ENCODE results near the gene DRAM1. TPM values are rescaled to one million over a fixed set of nuclear protein-coding genes. Genes with fewer than 3 reads are reported as not detected.
"Not testable (repeated sequence)": the region's sequence is repeated elsewhere in the genome, so short reads cannot be mapped to it uniquely, and the experiment has no call there.

The DRAM1 gene
- total RNA-seq, 4 donors from 2014 or later = 1.4 to 15.0 (median 6.0) TPM

DNA sequence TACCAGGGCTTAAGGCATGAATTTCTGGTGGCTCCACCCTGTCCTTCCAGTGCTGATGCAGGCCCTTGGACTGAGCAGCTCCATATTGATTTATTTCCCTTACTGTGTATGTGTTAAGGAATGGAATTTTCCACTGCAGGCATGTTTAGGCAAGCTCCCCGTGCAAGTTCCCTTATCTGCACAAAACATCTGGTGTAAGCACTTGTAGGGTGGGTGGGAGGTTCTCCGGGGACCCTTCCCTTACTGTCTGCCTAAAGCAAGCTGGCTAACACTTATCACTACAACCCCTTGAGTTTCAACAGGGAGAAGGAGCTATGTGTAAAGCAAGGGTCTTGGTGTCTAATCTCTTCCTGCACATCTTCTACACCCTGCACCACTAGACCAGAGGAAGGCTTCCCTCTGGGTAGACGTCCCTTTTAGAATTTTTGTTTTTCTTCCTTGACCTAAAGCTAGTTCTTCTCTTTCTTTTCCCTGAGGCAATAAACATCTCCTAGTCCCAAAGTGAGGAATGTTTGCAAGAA is 22.0 kb upstream of the DRAM1 start:
- Histone ChIP-seq H3K27ac (no peak overlapping the region), H3K4me1 (peaks cover 4 to 28% (median 4%) of the 10 kb centered on the region in 3 donors), H3K9me3 (no peaks in the 10 kb centered on the region), H3K36me3 (no peaks in the 10 kb centered on the region), H3K27me3 (no peaks in the 10 kb centered on the region), H3K4me3 (no peak overlapping the region)
- 11 to 38% methylated on average over 2 to 3 of the region's 3 CpGs for WGBS, 2 donors
- intact Hi-C loops (cut with DNase I) = no loop called here
- DNase-seq = no peak
- TF ChIP-seq POLR2A (IDR thresholded peaks at IDR 0.05) = no peak

DNA sequence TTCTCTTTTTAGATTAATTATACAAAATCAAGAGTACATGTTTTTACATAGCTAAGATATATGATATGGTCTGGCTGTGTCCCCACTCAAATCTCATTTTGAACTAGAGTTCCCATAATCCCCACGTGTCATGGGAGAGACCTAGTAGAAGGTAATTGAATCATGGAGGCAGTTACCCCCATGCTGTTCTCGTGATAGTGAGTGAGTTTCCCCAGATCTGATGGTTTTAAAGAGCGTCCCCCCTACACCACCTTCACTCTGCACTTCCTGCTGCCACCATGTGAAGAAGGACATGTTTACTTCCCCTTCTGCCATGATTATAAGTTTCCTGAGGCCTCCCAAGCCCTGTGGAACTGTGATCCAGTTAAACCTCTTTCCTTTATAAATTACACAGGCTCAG is 21.4 kb upstream of the DRAM1 start:
- intact Hi-C loops (cut with DNase I) = no loop called here
- no peak for TF ChIP-seq CTCF (IDR thresholded peaks at IDR 0.05)
- no peak for TF ChIP-seq POLR2A (IDR thresholded peaks at IDR 0.05)
- WGBS, 2 donors = 61 to 77% methylated on average over 3 of the region's 3 CpGs
- H3K4me1 ChIP-seq = peaks cover 4 to 28% (median 4%) of the 10 kb centered on the region in 3 donors
- no peak overlapping the region for H3K4me3 ChIP-seq
- no peaks in the 10 kb centered on the region for H3K36me3 ChIP-seq
- no peak overlapping the region for H3K27ac ChIP-seq
- no peak for DNase-seq
- H3K27me3 ChIP-seq = no peaks in the 10 kb centered on the region
- H3K9me3 ChIP-seq = no peaks in the 10 kb centered on the region

GRCh38 chr12:101856614-101857013 is 20.8 kb upstream of the DRAM1 start:
- H3K36me3 ChIP-seq; H3K27me3 ChIP-seq; DNase-seq; intact Hi-C loops (cut with DNase I); H3K9me3 ChIP-seq; H3K4me3 ChIP-seq: not testable (repeated sequence)
- Histone ChIP-seq H3K27ac (peak overlapping the region in 1 of 4 donors; percentile 9), H3K4me1 (peaks cover 4 to 28% (median 4%) of the 10 kb centered on the region in 3 donors)
- WGBS, 2 donors = 85 to 91% methylated on average over 4 to 5 of the region's 5 CpGs

DNA sequence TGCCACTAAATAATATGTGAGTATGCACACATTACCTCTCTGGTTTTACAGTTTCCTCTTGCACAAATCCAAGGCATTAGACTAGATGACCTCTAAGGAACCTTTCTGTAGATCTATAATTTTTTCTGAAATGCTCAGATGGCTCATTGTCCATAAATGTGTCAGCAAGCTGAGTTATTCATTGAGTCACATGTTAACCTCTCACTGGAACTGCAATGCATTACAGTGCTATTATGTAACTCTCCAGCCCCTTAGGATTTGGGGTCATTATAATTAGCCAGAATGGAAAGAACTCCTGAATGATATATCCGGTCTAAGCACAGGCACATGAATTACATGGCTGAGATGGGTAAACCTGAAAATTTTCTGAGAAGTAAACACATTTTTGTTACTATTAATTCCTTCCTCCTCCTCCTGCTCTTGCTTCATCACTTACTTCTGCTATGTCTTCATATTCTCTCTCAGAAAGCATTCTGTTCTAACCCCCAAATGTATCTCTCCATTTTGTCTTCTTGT is 20.3 kb upstream of the DRAM1 start:
- Histone ChIP-seq H3K4me3 (no peak overlapping the region), H3K9me3 (no peaks in the 10 kb centered on the region), H3K4me1 (peaks cover 4 to 28% (median 4%) of the 10 kb centered on the region in 3 donors), H3K27me3 (no peaks in the 10 kb centered on the region), H3K27ac (peak overlapping the region in 1 of 4 donors; percentile 9), H3K36me3 (no peaks in the 10 kb centered on the region)
- intact Hi-C loops (cut with DNase I) = no loop called here
- WGBS, 2 donors = 41 to 64% methylated on average over 1 of the region's 1 CpG
- no peak for DNase-seq
- TF ChIP-seq CTCF (IDR thresholded peaks at IDR 0.05) = no peak
- no peak for TF ChIP-seq POLR2A (IDR thresholded peaks at IDR 0.05)

DNA sequence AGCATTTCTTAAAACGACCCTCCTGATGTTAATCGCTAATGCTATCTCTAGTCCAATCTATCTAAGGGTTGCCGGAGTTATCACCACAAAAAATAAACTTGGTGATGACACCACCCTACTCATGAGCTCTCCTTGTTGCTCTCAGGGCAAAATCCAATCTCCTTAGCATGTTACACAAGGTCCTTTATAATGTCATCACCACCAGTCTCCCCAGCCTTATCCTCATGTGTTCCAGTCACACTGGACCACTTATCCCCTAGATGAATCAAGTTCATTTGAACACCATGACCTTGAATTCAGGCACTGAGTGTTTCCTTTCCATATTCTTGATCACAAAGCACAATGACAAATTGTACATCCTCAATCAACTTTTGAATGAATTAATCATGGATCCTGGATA is 19.0 kb upstream of the DRAM1 start:
- H3K4me3 ChIP-seq = no peak overlapping the region
- no peaks in the 10 kb centered on the region for H3K36me3 ChIP-seq
- intact Hi-C loops (cut with DNase I) = no loop called here
- no peak overlapping the region for H3K27ac ChIP-seq
- H3K27me3 ChIP-seq = no peaks in the 10 kb centered on the region
- WGBS, 2 donors = 92 to 97% methylated on average over 3 of the region's 3 CpGs
- no peak for DNase-seq
- peaks cover 4 to 28% (median 4%) of the 10 kb centered on the region in 3 donors for H3K4me1 ChIP-seq
- H3K9me3 ChIP-seq = no peaks in the 10 kb centered on the region
- TF ChIP-seq POLR2A (IDR thresholded peaks at IDR 0.05) (no peak), CTCF (IDR thresholded peaks at IDR 0.05) (no peak)

GRCh38 chr12:101859664-101860607 is 17.4 kb upstream of the DRAM1 start:
- Histone ChIP-seq H3K4me3 (no peak overlapping the region), H3K36me3 (no peaks in the 10 kb centered on the region), H3K27ac (no peak overlapping the region), H3K9me3 (peaks cover 0 to under 1% (median 0%) of the 10 kb centered on the region in 3 donors), H3K4me1 (peaks cover 4 to 24% (median 4%) of the 10 kb centered on the region in 3 donors), H3K27me3 (no peaks in the 10 kb centered on the region)
- DNase-seq = no peak
- TF ChIP-seq CTCF (IDR thresholded peaks at IDR 0.05) (no peak), POLR2A (IDR thresholded peaks at IDR 0.05) (no peak)
- intact Hi-C loops (cut with DNase I) = no loop called here

DNA sequence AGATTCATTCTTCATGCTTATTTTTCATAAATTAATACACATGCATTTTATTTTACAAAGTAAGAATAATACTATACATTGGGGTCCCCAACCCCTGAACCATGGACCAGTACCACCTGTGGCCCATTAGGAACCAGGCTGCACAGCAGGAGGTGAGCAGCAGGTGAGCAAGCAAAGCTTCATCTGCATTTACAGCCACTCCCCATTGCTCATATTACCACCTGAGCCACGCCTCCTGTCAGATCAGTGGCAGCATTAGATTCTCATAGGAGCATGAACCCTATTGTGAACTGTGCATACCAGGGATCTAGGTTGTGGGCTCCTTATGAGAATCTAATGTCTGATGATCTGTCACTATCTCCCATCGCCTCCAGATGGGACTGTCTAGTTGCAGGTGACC is 15.7 kb upstream of the DRAM1 start:
- H3K27ac ChIP-seq; H3K27me3 ChIP-seq; DNase-seq; intact Hi-C loops (cut with DNase I); H3K4me3 ChIP-seq; H3K36me3 ChIP-seq: not testable (repeated sequence)
- Histone ChIP-seq H3K9me3 (peaks cover 0 to 11% (median 4%) of the 10 kb centered on the region in 3 donors), H3K4me1 (peaks cover 0 to 16% (median 0%) of the 10 kb centered on the region in 3 donors)
- WGBS, 2 donors = 69 to 75% methylated on average over 2 of the region's 2 CpGs
